PC-3 (cell line): ENCODE measurements around the gene SERINC2. TPM values are rescaled to one million over a fixed set of nuclear protein-coding genes. Genes with fewer than 3 reads are reported as not detected.
A peak's percentile ranks its signal among the peaks of the same experiment; 100 is the strongest.

Experiments
- ATAC-seq: fragments of 200-7000 bp; cut with Tn5 transposase; 2 replicates; pipeline ENCODE4 v1.9.1; 2020; ENCODE audit warnings: mild to moderate bottlenecking, moderate library complexity
- BruUV-seq: library from RNA; stranded (reverse); fragments of 400-500 nt; replicated peaks from 2 replicates; lab custom pipeline; 2021; lab: Mats Ljungman, UMichigan
- CTCF ChIA-PET: fragments of 300-600 bp; sonication (Branson Sonifier 250); formaldehyde crosslinking; loops from one replicate; lab custom pipeline; 2022; ENCODE audit warnings: antibody characterized with exemption; lab: Charles Lee
- POLR2A ChIA-PET: fragments of 300-600 bp; sonication (Branson Sonifier 250); formaldehyde crosslinking; loops from one replicate; lab custom pipeline; 2022; ENCODE audit warnings: antibody characterized with exemption; ENCODE audit not compliant: unreplicated experiment; lab: Charles Lee
- DNase-seq: peaks from one replicate; pipeline ENCODE4 v3.0.0-alpha.2; 2015
- H2AFZ ChIP-seq: fragments of 300-600 bp; sonication (generic); 2 replicates; pipeline ENCODE4 v1.6.0; 2016; ENCODE audit warnings: antibody characterized with exemption, low read length
- H3F3A ChIP-seq: fragments of 300-600 bp; sonication (generic); one replicate; pipeline ENCODE4 v1.6.0; 2017; ENCODE audit warnings: antibody characterized with exemption, low read length, control low read depth, mild to moderate bottlenecking; ENCODE audit not compliant: unreplicated experiment
- H3K27ac ChIP-seq: fragments of 300-600 bp; sonication (generic); 2 replicates; pipeline ENCODE4 v1.5.1; 2016; ENCODE audit warnings: mild to moderate bottlenecking, low read length
- H3K27me3 ChIP-seq: fragments of 300-600 bp; sonication (generic); 2 replicates; pipeline ENCODE4 v1.6.1; 2016; ENCODE audit warnings: low read length, mixed read lengths
- H3K36me3 ChIP-seq: fragments of 300-600 bp; sonication (generic); 2 replicates; pipeline ENCODE4 v1.6.1; 2016; ENCODE audit warnings: low read depth, mixed run types, low read length, mixed read lengths
- H3K4me1 ChIP-seq: fragments of 300-600 bp; sonication (generic); 2 replicates; pipeline ENCODE4 v1.5.1; 2016; ENCODE audit warnings: low read length; ENCODE audit not compliant: insufficient read depth
- H3K4me2 ChIP-seq: fragments of 300-600 bp; sonication (generic); 2 replicates; pipeline ENCODE4 v1.6.0; 2016; ENCODE audit warnings: low read length
- H3K4me3 ChIP-seq: fragments of 300-600 bp; sonication (generic); 2 replicates; pipeline ENCODE4 v1.5.1; 2016; ENCODE audit warnings: mild to moderate bottlenecking, low read length, mixed read lengths
- H3K79me2 ChIP-seq: fragments of 300-600 bp; sonication (generic); 2 replicates; pipeline ENCODE4 v1.6.1; 2017; ENCODE audit warnings: low read length, mixed read lengths
- H3K9ac ChIP-seq: fragments of 300-600 bp; sonication (generic); 2 replicates; pipeline ENCODE4 v1.6.0; 2016; ENCODE audit warnings: mild to moderate bottlenecking, low read length
- H3K9me2 ChIP-seq: fragments of 300-600 bp; sonication (generic); replicated peaks from 2 replicates; pipeline ENCODE4 v1.6.1; 2016; ENCODE audit warnings: mixed run types, low read length, mixed read lengths
- H3K9me3 ChIP-seq: fragments of 300-600 bp; sonication (generic); 2 replicates; pipeline ENCODE4 v1.6.1; 2016; ENCODE audit warnings: low read length, mixed read lengths
- H4K20me1 ChIP-seq: fragments of 300-600 bp; sonication (generic); 2 replicates; pipeline ENCODE4 v1.6.1; 2016; ENCODE audit warnings: low read length, mixed read lengths
- CTCF ChIP-seq: fragments of 300-600 bp; sonication (generic); conservative IDR thresholded peaks from 2 replicates; pipeline ENCODE4 v1.5.1; 2017; ENCODE audit warnings: antibody characterized with exemption, low read depth, mild to moderate bottlenecking, low read length
- EZH2 ChIP-seq: fragments of 300-600 bp; sonication (generic); IDR thresholded peaks from one replicate; pipeline ENCODE4 v1.6.1; 2017; ENCODE audit warnings: antibody characterized with exemption, mild to moderate bottlenecking, low read length; ENCODE audit not compliant: unreplicated experiment
- EZH2phosphoT487 ChIP-seq: fragments of 300-600 bp; sonication (generic); IDR thresholded peaks from 2 replicates; pipeline ENCODE4 v1.6.1; 2018; ENCODE audit warnings: mild to moderate bottlenecking, antibody characterized with exemption, low read length, borderline replicate concordance
- intact Hi-C: fragments of 100-400 bp; cut with micrococcal nuclease; formaldehyde crosslinking; loops from 2 replicates; pipeline ENCODE4 v1.9.0; 2023
- total RNA-seq: library from RNA; depleted of rRNA; stranded (reverse); fragments of >200 nt; gene quantifications from 2 replicates; pipeline ENCODE4 v1.2.3, GENCODE V29; 2014

SERINC2 gene
- total RNA-seq, 1 experiment from 2014 or later = 51.5 TPM

GRCh38 chr1:31434101-31434871 lies 21.3 kb downstream of the SERINC2 start:
- H3K27me3 ChIP-seq = no peaks in the 10 kb centered on the region
- intact Hi-C loops = no loop called here
- no peak overlapping the region for H3K27ac ChIP-seq
- H2AFZ ChIP-seq = no peak overlapping the region
- TF ChIP-seq EZH2phosphoT487 = no peak
- no peak for TF ChIP-seq EZH2
- TF ChIP-seq CTCF = no peak
- H3K4me3 ChIP-seq = no peak overlapping the region
- H3K4me1 ChIP-seq = no peaks in the 10 kb centered on the region
- no peak for DNase-seq
- H3K9me3 ChIP-seq = no peaks in the 10 kb centered on the region
- ATAC-seq = no peak
- H3K4me2 ChIP-seq = no peak overlapping the region
- no peak overlapping the region for H3K9ac ChIP-seq
- TSS peak; percentile 57 for BruUV-seq
- H3K9me2 ChIP-seq = no peaks in the 10 kb centered on the region
- H3K79me2 ChIP-seq = no peaks in the 10 kb centered on the region
- no peaks in the 10 kb centered on the region for H4K20me1 ChIP-seq
- ChIA-PET POLR2A (no interaction called here), CTCF (no interaction called here)
- H3F3A ChIP-seq = no peaks in the 10 kb centered on the region
- H3K36me3 ChIP-seq = 0 out of 2 replicates have a peak, but pooled peaks cover 3% of the 10 kb centered on the region

- ChIA-PET CTCF (no interaction called here), POLR2A (no interaction called here)
- ATAC-seq = no peak
- no peak overlapping the region for H3K4me3 ChIP-seq
- no peaks in the 10 kb centered on the region for H4K20me1 ChIP-seq
- TF ChIP-seq CTCF = no peak
- TF ChIP-seq EZH2 = no peak
- no peaks in the 10 kb centered on the region for H3K9me2 ChIP-seq
- H2AFZ ChIP-seq = no peak overlapping the region
- H3F3A ChIP-seq = no peaks in the 10 kb centered on the region
- no peak overlapping the region for H3K4me2 ChIP-seq
- no peaks in the 10 kb centered on the region for H3K9me3 ChIP-seq
- H3K9ac ChIP-seq = no peak overlapping the region
- H3K79me2 ChIP-seq = no peaks in the 10 kb centered on the region
- BruUV-seq = no TSS peak
- DNase-seq = no peak
- H3K27me3 ChIP-seq = no peaks in the 10 kb centered on the region
- no peak overlapping the region for H3K27ac ChIP-seq
- no peaks in the 10 kb centered on the region for H3K36me3 ChIP-seq
- intact Hi-C loops = no loop called here
- no peaks in the 10 kb centered on the region for H3K4me1 ChIP-seq
Measured at GRCh38 chr1:31434979-31435378, 22.0 kb downstream of the SERINC2 start.
